Naive B cell (primary cell): ENCODE measurements around the gene THYN1. TPM values are rescaled to one million over a fixed set of nuclear protein-coding genes. Genes with fewer than 3 reads are reported as not detected.
"Not testable (repeated sequence)": the region's sequence is repeated elsewhere in the genome, so short reads cannot be mapped to it uniquely, and the experiment has no call there.

Source experiments
- ATAC-seq, 2 donors: fragments of 150-1000 bp; cut with Tn5 transposase; 2 replicates each; pipeline ENCODE4 v1.10.0; 2021; ENCODE audit warnings: low read depth in 2 of 2, mild to moderate bottlenecking in 2 of 2, moderate library complexity in 2 of 2
- DNase-seq: peaks from one replicate; pipeline ENCODE4 v3.0.0; 2022
- H3K27ac Mint-ChIP-seq, 6 donors: one replicate each; pipeline ENCODE4 v1.8.0; 2020 to 2022; ENCODE audit warnings: mild to moderate bottlenecking in 6 of 6, mixed read lengths in 6 of 6, moderate library complexity in 5 of 6, inconsistent platforms in 2 of 6
- H3K27me3 Mint-ChIP-seq, 3 donors: one replicate each; pipeline ENCODE4 v1.8.0; 2021 to 2022; ENCODE audit warnings: mixed read lengths in 3 of 3, mild to moderate bottlenecking in 1 of 3
- H3K36me3 Mint-ChIP-seq, 2 donors: one replicate each; pipeline ENCODE4 v1.8.0; 2020 to 2022; ENCODE audit warnings: mixed read lengths in 2 of 2, inconsistent platforms in 1 of 2, mild to moderate bottlenecking in 1 of 2
- H3K4me1 Mint-ChIP-seq, 3 donors: one replicate each; pipeline ENCODE4 v1.8.0; 2020 to 2022; ENCODE audit warnings: mixed read lengths in 3 of 3, inconsistent platforms in 1 of 3, mild to moderate bottlenecking in 1 of 3, moderate library complexity in 1 of 3
- H3K4me3 Mint-ChIP-seq, 8 donors: one replicate each; pipeline ENCODE4 v1.8.0; 2020 to 2022; ENCODE audit warnings: mild to moderate bottlenecking in 8 of 8, mixed read lengths in 8 of 8, moderate library complexity in 8 of 8, inconsistent platforms in 2 of 8
- H3K9me3 Mint-ChIP-seq, 7 donors: one replicate each; pipeline ENCODE4 v1.8.0; 2020 to 2022; ENCODE audit warnings: mixed read lengths in 7 of 7, mild to moderate bottlenecking in 5 of 7, inconsistent platforms in 2 of 7, moderate library complexity in 1 of 7
- polyA plus RNA-seq, 6 donors: library from polyadenylated mRNA; unstranded; fragments of 300-500 nt; fragmentation: Illumina TruSeq; gene quantifications; one replicate each; pipeline ENCODE4 v1.2.3, GENCODE V29; 2021; ENCODE audit warnings: low read depth in 6 of 6

THYN1 gene
- polyA plus RNA-seq: 100 to 1,000 TPM in 1 of 6 donors, 10 to 100 TPM in 5; 60.5 to 109 (median 71.1) TPM

GRCh38 chr11:134253188-134253993 is at the start of gene THYN1, which contains the start of gene ACAD8:
Gene THYN1 (minus strand): TSS chr11:134253352. CDS start chr11:134252882, 470 bp downstream.
Gene ACAD8 (plus strand): TSS chr11:134253568. CDS start chr11:134253601, 33 bp downstream.
- ATAC-seq: peak; percentile 99
- Mint-ChIP-seq H3K9me3 (no peaks in the 10 kb centered on the region), H3K27ac (peak within 1 kb of the TSS in 5 of 6 donors; percentile 8 to 89 (median 78)), H3K4me3 (peak within 1 kb of the TSS; percentile 94 to 99 (median 96)), H3K36me3 (peaks cover 7 to 15% of the 10 kb centered on the region in 2 donors), H3K4me1 (peaks cover 13 to 20% (median 14%) of the 10 kb centered on the region in 3 donors), H3K27me3 (no peaks in the 10 kb centered on the region)
- peak; percentile 95 for DNase-seq

GRCh38 chr11:134294664-134295063 is 41.5 kb upstream of the THYN1 start:
- ATAC-seq: no peak
- Mint-ChIP-seq H3K36me3 (no peaks in the 10 kb centered on the region), H3K27ac (no peak overlapping the region), H3K27me3 (peaks cover 10 to 38% (median 23%) of the 10 kb centered on the region in 3 donors), H3K9me3 (no peaks in the 10 kb centered on the region), H3K4me1 (no peaks in the 10 kb centered on the region), H3K4me3 (no peak overlapping the region)
- DNase-seq: no peak

GRCh38 chr11:134293119-134294113 is 40.3 kb upstream of the THYN1 start:
- no peak for ATAC-seq

GRCh38 chr11:134292661-134293060 is 39.5 kb upstream of the THYN1 start:
- Mint-ChIP-seq H3K27me3 (peaks cover 11 to 37% (median 36%) of the 10 kb centered on the region in 3 donors), H3K27ac (no peak overlapping the region), H3K4me3 (no peak overlapping the region), H3K4me1 (no peaks in the 10 kb centered on the region), H3K9me3 (no peaks in the 10 kb centered on the region), H3K36me3 (no peaks in the 10 kb centered on the region)
- no peak for ATAC-seq
- DNase-seq: no peak

More at GRCh38 chr11:134293119-134294113, 40.3 kb upstream of the THYN1 start:
- Mint-ChIP-seq H3K9me3 (no peaks in the 10 kb centered on the region), H3K36me3 (no peaks in the 10 kb centered on the region), H3K27me3 (peaks cover 15 to 30% (median 30%) of the 10 kb centered on the region in 3 donors), H3K4me1 (no peaks in the 10 kb centered on the region), H3K27ac (peak overlapping the region in 1 of 6 donors; percentile 61), H3K4me3 (no peak overlapping the region)
- DNase-seq: no peak

GRCh38 chr11:134291196-134291595 is 38.0 kb upstream of the THYN1 start:
- ATAC-seq (no peak), DNase-seq (no peak)
- Mint-ChIP-seq H3K4me3 (no peak overlapping the region), H3K27me3 (peaks cover 11 to 43% (median 37%) of the 10 kb centered on the region in 3 donors), H3K27ac (no peak overlapping the region), H3K4me1 (no peaks in the 10 kb centered on the region), H3K36me3 (no peaks in the 10 kb centered on the region), H3K9me3 (no peaks in the 10 kb centered on the region)

- Mint-ChIP-seq H3K36me3 (no peaks in the 10 kb centered on the region), H3K4me1 (no peaks in the 10 kb centered on the region), H3K4me3 (peak overlapping the region in 1 of 8 donors; percentile 35), H3K9me3 (no peaks in the 10 kb centered on the region), H3K27ac (no peak overlapping the region), H3K27me3 (peaks cover 11 to 47% (median 37%) of the 10 kb centered on the region in 3 donors)
- ATAC-seq (no peak), DNase-seq (no peak)
Observed at GRCh38 chr11:134290646-134291045, 37.5 kb upstream of the THYN1 start.

GRCh38 chr11:134289789-134290188 is 36.6 kb upstream of the THYN1 start:
- no peak overlapping the region for H3K27ac Mint-ChIP-seq
- no peaks in the 10 kb centered on the region for H3K36me3 Mint-ChIP-seq
- ATAC-seq (no peak), DNase-seq (no peak)
- H3K4me1 Mint-ChIP-seq: no peaks in the 10 kb centered on the region
- H3K9me3 Mint-ChIP-seq: no peaks in the 10 kb centered on the region
- peaks cover 17 to 47% (median 37%) of the 10 kb centered on the region in 3 donors for H3K27me3 Mint-ChIP-seq
- H3K4me3 Mint-ChIP-seq: no peak overlapping the region

GRCh38 chr11:134289167-134289566 is 36.0 kb upstream of the THYN1 start:
- no peaks in the 10 kb centered on the region for H3K36me3 Mint-ChIP-seq
- peaks cover 18 to 46% (median 33%) of the 10 kb centered on the region in 3 donors for H3K27me3 Mint-ChIP-seq
- H3K4me1 Mint-ChIP-seq: no peaks in the 10 kb centered on the region
- no peak overlapping the region for H3K4me3 Mint-ChIP-seq
- H3K9me3 Mint-ChIP-seq: no peaks in the 10 kb centered on the region
- H3K27ac Mint-ChIP-seq: no peak overlapping the region
- DNase-seq: no peak
- no peak for ATAC-seq

- ATAC-seq: no peak
- Mint-ChIP-seq H3K27me3 (peaks cover 21 to 51% (median 37%) of the 10 kb centered on the region in 3 donors), H3K4me1 (no peaks in the 10 kb centered on the region), H3K36me3 (no peaks in the 10 kb centered on the region), H3K9me3 (no peaks in the 10 kb centered on the region), H3K4me3 (no peak overlapping the region), H3K27ac (no peak overlapping the region)
- no peak for DNase-seq
Observed at GRCh38 chr11:134288486-134288885, 35.3 kb upstream of the THYN1 start.

GRCh38 chr11:134287561-134287960 is 34.4 kb upstream of the THYN1 start:
- H3K4me3 Mint-ChIP-seq: no peak overlapping the region
- no peaks in the 10 kb centered on the region for H3K36me3 Mint-ChIP-seq
- peaks cover 21 to 47% (median 33%) of the 10 kb centered on the region in 3 donors for H3K27me3 Mint-ChIP-seq

GRCh38 chr11:134284349-134284748 is 31.2 kb upstream of the THYN1 start:
- ATAC-seq, DNase-seq, H3K36me3 Mint-ChIP-seq, H3K4me1 Mint-ChIP-seq, H3K9me3 Mint-ChIP-seq, H3K4me3 Mint-ChIP-seq, H3K27ac Mint-ChIP-seq: not testable (repeated sequence)
- peaks cover 28 to 69% (median 41%) of the 10 kb centered on the region in 3 donors for H3K27me3 Mint-ChIP-seq

More at GRCh38 chr11:134287561-134287960, 34.4 kb upstream of the THYN1 start:
- Mint-ChIP-seq H3K9me3 (no peaks in the 10 kb centered on the region), H3K4me1 (no peaks in the 10 kb centered on the region), H3K27ac (peak overlapping the region in 1 of 6 donors; percentile 52)
- DNase-seq (no peak), ATAC-seq (no peak)

GRCh38 chr11:134283461-134284230 is 30.5 kb upstream of the THYN1 start:
- H3K27ac Mint-ChIP-seq: peak overlapping the region in 1 of 6 donors; percentile 58

More at GRCh38 chr11:134283461-134284230, 30.5 kb upstream of the THYN1 start:
- ATAC-seq (no peak), DNase-seq (no peak)
- Mint-ChIP-seq H3K36me3 (peaks cover 0 to 3% of the 10 kb centered on the region in 2 donors), H3K4me3 (no peak overlapping the region), H3K4me1 (no peaks in the 10 kb centered on the region), H3K27me3 (peaks cover 27 to 70% (median 48%) of the 10 kb centered on the region in 3 donors), H3K9me3 (peaks cover 0 to 10% (median 4%) of the 10 kb centered on the region in 7 donors)
